Endothelial cell of umbilical vein (primary cell): ENCODE measurements around the gene CACNB1.

Experiments used
- EZH2 ChIP-seq: IDR thresholded peaks from 2 replicates; pipeline ENCODE4 v1.6.1; 2012; ENCODE audit warnings: borderline replicate concordance, low read depth, mild to moderate bottlenecking, moderate library complexity, low read length, inconsistent platforms; ENCODE audit not compliant: severe bottlenecking
- JUN ChIP-seq: IDR thresholded peaks from 2 replicates; pipeline ENCODE4 v1.6.1; 2011; ENCODE audit warnings: borderline replicate concordance, low read depth; ENCODE audit not compliant: insufficient read length, insufficient read depth
- MYC ChIP-seq: IDR thresholded peaks from one replicate; pipeline ENCODE4 v1.6.1; 2011; ENCODE audit warnings: mild to moderate bottlenecking, low read depth, low read length
- POLR2A ChIP-seq: IDR thresholded peaks from 2 replicates; pipeline ENCODE4 v1.6.1; 2012; ENCODE audit warnings: low read depth, mild to moderate bottlenecking, control low read depth, low read length
- POLR2AphosphoS5 ChIP-seq: IDR thresholded peaks from 2 replicates; pipeline ENCODE4 v1.6.1; 2012; ENCODE audit warnings: low read depth, mild to moderate bottlenecking, control low read depth, low read length, moderate library complexity; ENCODE audit not compliant: insufficient read depth
- TF ChIP-seq, protein P1 (sequence below), 2 donors: IDR thresholded peaks; 1 replicate in 1 of 2; 2 replicates in 1 of 2; pipeline ENCODE4 v1.5.1; 2011; ENCODE audit warnings: low read length in 2 of 2, mild to moderate bottlenecking in 2 of 2, moderate library complexity in 2 of 2, control low read depth in 1 of 2, inconsistent platforms in 1 of 2, low read depth in 1 of 2; ENCODE audit not compliant: insufficient read depth in 1 of 2; ENCODE audit errors: extremely low read depth in 1 of 2
- TF ChIP-seq, protein P2 (sequence below): IDR thresholded peaks from 2 replicates; pipeline ENCODE4 v1.6.1; 2011; ENCODE audit not compliant: insufficient read depth, insufficient read length

DNA sequence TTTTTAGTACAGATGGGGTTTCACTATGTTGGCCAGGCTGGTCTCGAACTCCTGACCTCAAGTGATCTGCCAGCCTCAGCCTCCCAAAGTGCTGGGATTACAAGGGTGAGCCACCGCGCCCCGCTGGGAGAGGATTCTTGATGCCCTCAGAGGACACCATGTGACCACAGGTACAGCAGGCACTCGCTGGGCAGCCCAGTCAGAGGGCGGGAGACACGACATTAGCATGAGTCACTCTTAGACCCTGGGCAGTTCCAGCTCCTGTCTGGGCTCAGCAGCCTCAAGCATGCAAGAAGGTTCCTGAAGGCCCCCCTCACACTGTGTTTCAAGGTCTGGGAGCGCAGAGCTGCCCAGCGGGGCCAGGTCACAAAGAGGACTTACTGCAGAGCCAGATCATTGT lies 16.4 kb upstream of the CACNB1 start:
- TF ChIP-seq POLR2A (no peak), POLR2AphosphoS5 (no peak), EZH2 (no peak), JUN (no peak), MYC (no peak)
- TF ChIP-seq, protein P1, sequence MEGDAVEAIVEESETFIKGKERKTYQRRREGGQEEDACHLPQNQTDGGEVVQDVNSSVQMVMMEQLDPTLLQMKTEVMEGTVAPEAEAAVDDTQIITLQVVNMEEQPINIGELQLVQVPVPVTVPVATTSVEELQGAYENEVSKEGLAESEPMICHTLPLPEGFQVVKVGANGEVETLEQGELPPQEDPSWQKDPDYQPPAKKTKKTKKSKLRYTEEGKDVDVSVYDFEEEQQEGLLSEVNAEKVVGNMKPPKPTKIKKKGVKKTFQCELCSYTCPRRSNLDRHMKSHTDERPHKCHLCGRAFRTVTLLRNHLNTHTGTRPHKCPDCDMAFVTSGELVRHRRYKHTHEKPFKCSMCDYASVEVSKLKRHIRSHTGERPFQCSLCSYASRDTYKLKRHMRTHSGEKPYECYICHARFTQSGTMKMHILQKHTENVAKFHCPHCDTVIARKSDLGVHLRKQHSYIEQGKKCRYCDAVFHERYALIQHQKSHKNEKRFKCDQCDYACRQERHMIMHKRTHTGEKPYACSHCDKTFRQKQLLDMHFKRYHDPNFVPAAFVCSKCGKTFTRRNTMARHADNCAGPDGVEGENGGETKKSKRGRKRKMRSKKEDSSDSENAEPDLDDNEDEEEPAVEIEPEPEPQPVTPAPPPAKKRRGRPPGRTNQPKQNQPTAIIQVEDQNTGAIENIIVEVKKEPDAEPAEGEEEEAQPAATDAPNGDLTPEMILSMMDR (IDR thresholded peaks at IDR 0.05; ENCODE audit: extremely low read depth in 1 of 2, insufficient read depth in 1 of 2, low read depth in 1 of 2, low read length in 2 of 2) = no peak
- TF ChIP-seq, protein P2, sequence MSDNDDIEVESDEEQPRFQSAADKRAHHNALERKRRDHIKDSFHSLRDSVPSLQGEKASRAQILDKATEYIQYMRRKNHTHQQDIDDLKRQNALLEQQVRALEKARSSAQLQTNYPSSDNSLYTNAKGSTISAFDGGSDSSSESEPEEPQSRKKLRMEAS = no peak
